CD4-positive, alpha-beta T cell (primary cell): Measurements from ENCODE around the gene PACSIN1. TPM values are rescaled to one million over a fixed set of nuclear protein-coding genes. Genes with fewer than 3 reads are reported as not detected.

Experiments used
- ATAC-seq: fragments of 200-7000 bp; cut with Tn5 transposase; one replicate; pipeline ENCODE4 v1.10.0; 2022; ENCODE audit warnings: mild to moderate bottlenecking; ENCODE audit not compliant: poor library complexity
- CTCF ChIA-PET: fragments of 350-600 bp; sonication (Branson Sonifier 250); formaldehyde crosslinking; loops from one replicate; lab custom pipeline; 2021; ENCODE audit warnings: antibody characterized with exemption, inconsistent platforms; lab: Charles Lee
- POLR2A ChIA-PET: fragments of 350-600 bp; sonication (Branson Sonifier 250); formaldehyde crosslinking; loops from one replicate; lab custom pipeline; 2021; ENCODE audit warnings: antibody characterized with exemption, inconsistent platforms; lab: Charles Lee
- DNase-seq, 14 experiments: peaks; one replicate each; pipeline ENCODE4 v3.0.0-alpha.2; 2013 to 2020; ENCODE audit warnings: mixed read lengths in 2 of 14
- H3K27ac ChIP-seq, 2 donors: one replicate each; pipeline versions ENCODE4 v1.5.1 to v1.7.0; 2013; ENCODE audit warnings: low read length in 2 of 2, low read depth in 1 of 2, mild to moderate bottlenecking in 1 of 2
- H3K27me3 ChIP-seq, 2 experiments: 1 replicate in 1 of 2; 2 replicates in 1 of 2; pipeline versions ENCODE4 v1.6.1 to v1.7.0; 2013; ENCODE audit warnings: low read length in 2 of 2, control low read depth in 1 of 2, mild to moderate bottlenecking in 1 of 2, moderate library complexity in 1 of 2; ENCODE audit not compliant: insufficient read depth in 2 of 2, control insufficient read depth in 1 of 2
- H3K36me3 ChIP-seq: one replicate; pipeline ENCODE4 v1.6.1; 2013; ENCODE audit warnings: low read length, control low read depth; ENCODE audit not compliant: insufficient read depth
- H3K4me1 ChIP-seq: one replicate; pipeline ENCODE4 v1.6.1; 2013; ENCODE audit warnings: low read length, control low read depth; ENCODE audit not compliant: insufficient read depth
- H3K4me3 ChIP-seq: one replicate; pipeline ENCODE4 v1.5.1; 2013; ENCODE audit warnings: mild to moderate bottlenecking, low read length, moderate library complexity
- H3K9me3 ChIP-seq, 2 experiments: 1 replicate in 1 of 2; 2 replicates in 1 of 2; pipeline versions ENCODE4 v1.6.1 to v1.7.0; 2013; ENCODE audit warnings: low read length in 2 of 2, mild to moderate bottlenecking in 2 of 2, control low read depth in 1 of 2, moderate library complexity in 1 of 2; ENCODE audit not compliant: control insufficient read depth in 1 of 2, insufficient read depth in 1 of 2
- H3K27ac Mint-ChIP-seq: one replicate; pipeline ENCODE4 v1.8.0; 2020; ENCODE audit warnings: mixed read lengths
- H3K27me3 Mint-ChIP-seq: one replicate; pipeline ENCODE4 v1.8.0; 2021; ENCODE audit warnings: mixed read lengths
- H3K36me3 Mint-ChIP-seq: one replicate; pipeline ENCODE4 v1.8.0; 2021; ENCODE audit warnings: low read depth, mixed read lengths
- H3K4me1 Mint-ChIP-seq: one replicate; pipeline ENCODE4 v1.8.0; 2021; ENCODE audit warnings: low read depth, mixed read lengths
- H3K4me3 Mint-ChIP-seq: one replicate; pipeline ENCODE4 v1.8.0; 2020; ENCODE audit warnings: mild to moderate bottlenecking, mixed read lengths
- H3K9me3 Mint-ChIP-seq: one replicate; pipeline ENCODE4 v1.8.0; 2020; ENCODE audit warnings: mixed read lengths
- CTCF ChIP-seq: fragments of 200-600 bp; IDR thresholded peaks from one replicate; pipeline ENCODE4 v1.8.0; 2022; ENCODE audit warnings: antibody characterized with exemption, mild to moderate bottlenecking
- intact Hi-C, 2 experiments: fragments of 100-400 bp; cut with DNase I in 1 of 2; cut with micrococcal nuclease in 1 of 2; formaldehyde crosslinking; loops; one replicate each; pipeline versions ENCODE4 v1.15.1 to v1.9.0; 2023 to 2025; cut with DNase I, micrococcal nuclease
- total RNA-seq, 174 experiments: library from RNA in 2 of 174; stranded (reverse) in 2 of 174; gene quantifications; one replicate each; pipeline ENCODE4 v1.2.3 and lab custom pipeline; 2021 to 2026

The PACSIN1 gene
- total RNA-seq, 2 experiments from 2014 or later: 1.3 to 1.4 TPM

GRCh38 chr6:34491091-34491430, 25.2 kb downstream of the PACSIN1 start:
- H3K27ac Mint-ChIP-seq: no peak overlapping the region
- H3K9me3 Mint-ChIP-seq: no peaks in the 10 kb centered on the region
- H3K4me3 ChIP-seq: no peak overlapping the region
- peaks cover 8% of the 10 kb centered on the region for H3K4me1 ChIP-seq
- H3K4me1 Mint-ChIP-seq: peaks cover 13% of the 10 kb centered on the region
- ChIA-PET CTCF (no interaction called here), POLR2A (no interaction called here)
- no peaks in the 10 kb centered on the region for H3K27me3 ChIP-seq
- no peaks in the 10 kb centered on the region for H3K27me3 Mint-ChIP-seq
- DNase-seq: no peak
- TF ChIP-seq CTCF: no peak
- H3K36me3 Mint-ChIP-seq: no peaks in the 10 kb centered on the region
- no peak overlapping the region for H3K4me3 Mint-ChIP-seq
- ATAC-seq: no peak
- intact Hi-C loops: no loop called here
- no peaks in the 10 kb centered on the region for H3K36me3 ChIP-seq
- no peak overlapping the region for H3K27ac ChIP-seq
- no peaks in the 10 kb centered on the region for H3K9me3 ChIP-seq

GRCh38 chr6:34493344-34493743, 27.5 kb downstream of the PACSIN1 start:
- H3K27me3 Mint-ChIP-seq: no peaks in the 10 kb centered on the region
- ChIA-PET CTCF (no interaction called here), POLR2A (no interaction called here)
- Histone ChIP-seq H3K9me3 (no peaks in the 10 kb centered on the region), H3K4me1 (no peaks in the 10 kb centered on the region), H3K36me3 (no peaks in the 10 kb centered on the region), H3K27me3 (no peaks in the 10 kb centered on the region), H3K27ac (no peak overlapping the region), H3K4me3 (no peak overlapping the region)
- H3K9me3 Mint-ChIP-seq: no peaks in the 10 kb centered on the region
- DNase-seq (no peak), ATAC-seq (no peak)
- no peaks in the 10 kb centered on the region for H3K36me3 Mint-ChIP-seq
- no peak overlapping the region for H3K27ac Mint-ChIP-seq
- H3K4me3 Mint-ChIP-seq: no peak overlapping the region
- no peak for TF ChIP-seq CTCF
- no peaks in the 10 kb centered on the region for H3K4me1 Mint-ChIP-seq
- intact Hi-C loops: no loop called here

GRCh38 chr6:34494973-34495372, 29.1 kb downstream of the PACSIN1 start:
- Mint-ChIP-seq H3K4me1 (no peaks in the 10 kb centered on the region), H3K36me3 (no peaks in the 10 kb centered on the region), H3K4me3 (no peak overlapping the region), H3K27me3 (no peaks in the 10 kb centered on the region), H3K27ac (no peak overlapping the region), H3K9me3 (peaks cover 2% of the 10 kb centered on the region)
- H3K9me3 ChIP-seq: peaks cover 0 to 3% of the 10 kb centered on the region in 2 experiments
- H3K4me1 ChIP-seq: no peaks in the 10 kb centered on the region
- intact Hi-C loops: no loop called here
- ChIA-PET CTCF (no interaction called here), POLR2A (no interaction called here)
- H3K4me3 ChIP-seq: no peak overlapping the region
- no peaks in the 10 kb centered on the region for H3K27me3 ChIP-seq
- H3K27ac ChIP-seq: no peak overlapping the region
- no peaks in the 10 kb centered on the region for H3K36me3 ChIP-seq
- DNase-seq (no peak), ATAC-seq (no peak)
- no peak for TF ChIP-seq CTCF
